ENCODE data around the gene VARS2. TPM values are rescaled to one million over a fixed set of nuclear protein-coding genes. Genes with fewer than 3 reads are reported as not detected.

Gene VARS2
- total RNA-seq, 2 experiments from 2014 or later, result 83.0 to 84.0 TPM

- no peak overlapping the region for H3K27ac Mint-ChIP-seq
- ATAC-seq, result no peak
- CTCF ChIA-PET, result no interaction called here
- no peak overlapping the region for H3K4me3 Mint-ChIP-seq
- no peaks in the 10 kb centered on the region for H3K4me1 Mint-ChIP-seq (ENCODE audit: low read depth)
- H3K27me3 Mint-ChIP-seq, result peaks cover 5% of the 10 kb centered on the region
- no peak for TF ChIP-seq CTCF (IDR thresholded peaks at IDR 0.05)
- H3K36me3 Mint-ChIP-seq (ENCODE audit: low read depth), result no peaks in the 10 kb centered on the region
- no peaks in the 10 kb centered on the region for H3K9me3 Mint-ChIP-seq
- intact Hi-C loops (cut with micrococcal nuclease), result no loop called here
- POLR2A ChIA-PET, result no interaction called here
- no peak for DNase-seq
Observed at GRCh38 chr6:30970946-30971345, 56.9 kb downstream of the VARS2 start.

- Mint-ChIP-seq H3K4me3 (no peak overlapping the region), H3K36me3 (ENCODE audit: low read depth) (no peaks in the 10 kb centered on the region), H3K9me3 (no peaks in the 10 kb centered on the region), H3K27ac (no peak overlapping the region), H3K4me1 (ENCODE audit: low read depth) (no peaks in the 10 kb centered on the region), H3K27me3 (peaks cover 5% of the 10 kb centered on the region)
- ATAC-seq (no peak), DNase-seq (no peak)
- POLR2A ChIA-PET, result interaction anchor here (1.4 to 1.6 kb wide), 3 partner anchors 17 to 192 kb away, joined by 3 to 6 read pairs (median 3); no protein-coding TSS in a partner anchor
- CTCF ChIA-PET, result interaction anchor here (1.3 kb wide), 1 partner anchor 107 kb away, joined by 3 read pairs; no protein-coding TSS in a partner anchor
- intact Hi-C loops (cut with micrococcal nuclease), result no loop called here
- no peak for TF ChIP-seq CTCF (IDR thresholded peaks at IDR 0.05)
Observed at GRCh38 chr6:30972816-30973215, 58.8 kb downstream of the VARS2 start.

GRCh38 chr6:30974490-30975252 lies 60.6 kb downstream of the VARS2 start:
- POLR2A ChIA-PET, result interaction anchor here (0.7 to 1.6 kb wide), 2 partner anchors 31 to 77 kb away, joined by 3 read pairs; no protein-coding TSS in a partner anchor
- CTCF ChIA-PET, result interaction anchor here (1.0 to 2.2 kb wide), 3 partner anchors 94 to 113 kb away, joined by 3 to 8 read pairs (median 3); no protein-coding TSS in a partner anchor
- H3K4me1 Mint-ChIP-seq (ENCODE audit: low read depth), result no peaks in the 10 kb centered on the region
- H3K36me3 Mint-ChIP-seq (ENCODE audit: low read depth), result no peaks in the 10 kb centered on the region
- H3K27ac Mint-ChIP-seq, result no peak overlapping the region
- DNase-seq (no peak), ATAC-seq (no peak)
- intact Hi-C loops (cut with micrococcal nuclease), result no loop called here
- TF ChIP-seq CTCF (IDR thresholded peaks at IDR 0.05), result no peak
- no peaks in the 10 kb centered on the region for H3K9me3 Mint-ChIP-seq
- no peak overlapping the region for H3K4me3 Mint-ChIP-seq
- peaks cover 9% of the 10 kb centered on the region for H3K27me3 Mint-ChIP-seq

Small RNA genes lying within 50 kb of the gene (microRNA-seq; reads per million reads assigned to microRNA genes)
- gene MIR4640 (ENCODE audit: borderline microRNAs expressed, borderline replicate concordance), result 0.91 reads per million

Other genes with a start within 250 kb of the VARS2 start
- gene DHX16, start 241.2 kb upstream of the VARS2 start, total RNA-seq, result 10 to 100 TPM; 31.1 to 31.3 TPM
- 100 to 1,000 TPM; 174 to 177 TPM for gene PPP1R18, start 227.6 kb upstream of the VARS2 start, total RNA-seq
- gene NRM, start 223.3 kb upstream of the VARS2 start, total RNA-seq, result 10 to 100 TPM; 21.0 to 22.0 TPM
- gene MDC1, start 197.0 kb upstream of the VARS2 start, total RNA-seq, result 10 to 100 TPM; 80.4 to 90.7 TPM
- gene TUBB, start 193.9 kb upstream of the VARS2 start, total RNA-seq, result 1,000 to 10,000 TPM; 1,556 to 1,579 TPM
- 100 to 1,000 TPM; 135 TPM for gene FLOT1, start 171.6 kb upstream of the VARS2 start, total RNA-seq
- 100 to 1,000 TPM; 375 to 386 TPM for gene IER3, start 169.7 kb upstream of the VARS2 start, total RNA-seq
- gene DDR1, start 29.7 kb upstream of the VARS2 start, total RNA-seq, result 10 to 100 TPM; 14.4 to 14.5 TPM
- 10 to 100 TPM; 37.1 to 41.9 TPM for gene GTF2H4, start 6.0 kb upstream of the VARS2 start, total RNA-seq
- not detected for gene SFTA2, start 17.9 kb downstream of the VARS2 start, total RNA-seq
- gene MUCL3, start 26.7 kb downstream of the VARS2 start, total RNA-seq, result not detected
- gene MUC21, start 69.5 kb downstream of the VARS2 start, total RNA-seq, result not detected
- not detected for gene MUC22, start 96.2 kb downstream of the VARS2 start, total RNA-seq
- not detected for gene C6orf15, start 198.3 kb downstream of the VARS2 start, total RNA-seq
- not detected for gene PSORS1C1, start 200.6 kb downstream of the VARS2 start, total RNA-seq
- not detected for gene CDSN, start 206.2 kb downstream of the VARS2 start, total RNA-seq
- not detected for gene PSORS1C2, start 224.8 kb downstream of the VARS2 start, total RNA-seq
- gene CCHCR1, start 243.6 kb downstream of the VARS2 start, total RNA-seq, result 10 to 100 TPM; 39.2 to 39.8 TPM
- gene TCF19, start 244.4 kb downstream of the VARS2 start, total RNA-seq, result 10 to 100 TPM; 91.9 to 92.9 TPM

All from activated CD8-positive, alpha-beta T cell treated with anti-CD3 and anti-CD28 coated beads for 36 hours (primary cell).